GM21723 (cell line): ENCODE measurements around the gene ADIPOR2.
"Not testable (repeated sequence)": the region's sequence is repeated elsewhere in the genome, so short reads cannot be mapped to it uniquely, and the experiment has no call there.

ENCODE experiments used
- ATAC-seq: cut with Tn5 transposase; IDR thresholded peaks from one replicate; pipeline ENCODE4 v1.9.1; 2021; ENCODE audit warnings: mild to moderate bottlenecking, moderate library complexity; ENCODE audit not compliant: unreplicated experiment

ADIPOR2 gene

GRCh38 chr12:1810201-1810930 is 119.5 kb downstream of the ADIPOR2 start:
- ATAC-seq: no peak

GRCh38 chr12:1810931-1811280 is 120.0 kb downstream of the ADIPOR2 start:
- no peak for ATAC-seq

GRCh38 chr12:1811281-1811947 is 120.5 kb downstream of the ADIPOR2 start:
- no peak for ATAC-seq

GRCh38 chr12:1811948-1812291 is 121.0 kb downstream of the ADIPOR2 start:
- no peak for ATAC-seq

- ATAC-seq: no peak
Measured at GRCh38 chr12:1812650-1813302, 121.9 kb downstream of the ADIPOR2 start.

- no peak for ATAC-seq
Measured at GRCh38 chr12:1814266-1814665, 123.4 kb downstream of the ADIPOR2 start.

GRCh38 chr12:1815108-1815507 is 124.2 kb downstream of the ADIPOR2 start:
- ATAC-seq: no peak

GRCh38 chr12:1815814-1816729 is 125.2 kb downstream of the ADIPOR2 start:
- ATAC-seq: no peak

GRCh38 chr12:1816730-1817348 is 126.0 kb downstream of the ADIPOR2 start:
- ATAC-seq: no peak

- ATAC-seq: not testable (repeated sequence)
Measured at GRCh38 chr12:1817928-1818327, 127.1 kb downstream of the ADIPOR2 start.

GRCh38 chr12:1819050-1819449 is 128.2 kb downstream of the ADIPOR2 start:
- ATAC-seq: no peak

GRCh38 chr12:1819571-1819970 is 128.7 kb downstream of the ADIPOR2 start:
- no peak for ATAC-seq

GRCh38 chr12:1820191-1820895 is 129.5 kb downstream of the ADIPOR2 start, which contains the start of gene LRTM2:
LRTM2 (plus strand) TSS chr12:1820565; CDS start chr12:1828149, 7,584 bp downstream.
- ATAC-seq: no peak

- ATAC-seq: no peak
Measured at GRCh38 chr12:1820896-1821291, 130.0 kb downstream of the ADIPOR2 start.

- ATAC-seq: no peak
Measured at GRCh38 chr12:1821805-1822204, 130.9 kb downstream of the ADIPOR2 start.

- no peak for ATAC-seq
Measured at GRCh38 chr12:1822699-1823098, 131.8 kb downstream of the ADIPOR2 start.

- no peak for ATAC-seq
Measured at GRCh38 chr12:1823237-1823636, 132.4 kb downstream of the ADIPOR2 start.

- ATAC-seq: no peak
Measured at GRCh38 chr12:1825382-1826102, 134.7 kb downstream of the ADIPOR2 start.

GRCh38 chr12:1826401-1826800 is 135.5 kb downstream of the ADIPOR2 start:
- no peak for ATAC-seq
